ENCODE data around the gene DUT. TPM values are rescaled to one million over a fixed set of nuclear protein-coding genes. Genes with fewer than 3 reads are reported as not detected.
A peak's percentile ranks its signal among the peaks of the same experiment; 100 is the strongest.
"Not testable (repeated sequence)": the region's sequence is repeated elsewhere in the genome, so short reads cannot be mapped to it uniquely, and the experiment has no call there.

The DUT gene
- total RNA-seq, 1 donor from 2014 or later = 79.0 TPM

GRCh38 chr15:48323294-48323693, 7.9 kb upstream of the DUT start:
- no peak for DNase-seq
- ATAC-seq (ENCODE audit: poor library complexity) = no peak
- intact Hi-C loops (cut with DNase I) = no loop called here

GRCh38 chr15:48324949-48325348, 6.3 kb upstream of the DUT start:
- ATAC-seq (ENCODE audit: poor library complexity) (no peak), DNase-seq (no peak)
- intact Hi-C loops (cut with DNase I) = no loop called here

GRCh38 chr15:48325400-48325799, 5.8 kb upstream of the DUT start:
- no peak for ATAC-seq (ENCODE audit: poor library complexity)
- intact Hi-C loops (cut with DNase I) = no loop called here
- DNase-seq = no peak

- intact Hi-C loops (cut with DNase I); ATAC-seq (ENCODE audit: poor library complexity); DNase-seq: not testable (repeated sequence)
Measured at GRCh38 chr15:48326180-48326579, 5.0 kb upstream of the DUT start.

GRCh38 chr15:48330105-48330785, 984 bp upstream of the DUT start:
- intact Hi-C loops (cut with DNase I) = no loop called here

GRCh38 chr15:48331796-48332641, 790 bp downstream of the DUT start:
- ATAC-seq (ENCODE audit: poor library complexity) (peak; percentile 87), DNase-seq (peak; percentile 75)
- intact Hi-C loops (cut with DNase I) = no loop called here

More at GRCh38 chr15:48330105-48330785, 984 bp upstream of the DUT start:
- DNase-seq (no peak), ATAC-seq (ENCODE audit: poor library complexity) (no peak)

GRCh38 chr15:48332642-48333034, 1.4 kb downstream of the DUT start:
- intact Hi-C loops (cut with DNase I) = no loop called here
- no peak for DNase-seq
- no peak for ATAC-seq (ENCODE audit: poor library complexity)

GRCh38 chr15:48333540-48333939, 2.3 kb downstream of the DUT start:
- no peak for DNase-seq
- no peak for ATAC-seq (ENCODE audit: poor library complexity)
- intact Hi-C loops (cut with DNase I) = no loop called here

- DNase-seq = no peak
- no peak for ATAC-seq (ENCODE audit: poor library complexity)
- intact Hi-C loops (cut with DNase I) = no loop called here
Measured at GRCh38 chr15:48334260-48334659, 3.0 kb downstream of the DUT start.

GRCh38 chr15:48336940-48337339, 5.7 kb downstream of the DUT start:
- DNase-seq (no peak), ATAC-seq (ENCODE audit: poor library complexity) (no peak)
- intact Hi-C loops (cut with DNase I) = no loop called here

GRCh38 chr15:48337607-48338006, 6.4 kb downstream of the DUT start:
- ATAC-seq (ENCODE audit: poor library complexity) = no peak

GRCh38 chr15:48340111-48340510, 8.9 kb downstream of the DUT start:
- intact Hi-C loops (cut with DNase I) = no loop called here
- ATAC-seq (ENCODE audit: poor library complexity) (no peak), DNase-seq (no peak)

More at GRCh38 chr15:48337607-48338006, 6.4 kb downstream of the DUT start:
- intact Hi-C loops (cut with DNase I) = no loop called here
- no peak for DNase-seq

- intact Hi-C loops (cut with DNase I) = no loop called here
- DNase-seq (no peak), ATAC-seq (ENCODE audit: poor library complexity) (no peak)
Measured at GRCh38 chr15:48343865-48344264, 12.6 kb downstream of the DUT start.

- ATAC-seq (ENCODE audit: poor library complexity) (no peak), DNase-seq (no peak)
- intact Hi-C loops (cut with DNase I) = no loop called here
Measured at GRCh38 chr15:48345516-48345915, 14.3 kb downstream of the DUT start.

- peak; percentile 71 for ATAC-seq (ENCODE audit: poor library complexity)
- no peak for DNase-seq
- intact Hi-C loops (cut with DNase I) = no loop called here
Measured at GRCh38 chr15:48352474-48353072, 21.3 kb downstream of the DUT start.

- intact Hi-C loops (cut with DNase I) = no loop called here
- DNase-seq (no peak), ATAC-seq (ENCODE audit: poor library complexity) (no peak)
Measured at GRCh38 chr15:48354694-48355303, 23.6 kb downstream of the DUT start.

- DNase-seq (no peak), ATAC-seq (ENCODE audit: poor library complexity) (peak; percentile 14)
- intact Hi-C loops (cut with DNase I) = no loop called here
Measured at GRCh38 chr15:48355377-48355776, 24.1 kb downstream of the DUT start.

- DNase-seq (no peak), ATAC-seq (ENCODE audit: poor library complexity) (peak; percentile 73)
- intact Hi-C loops (cut with DNase I) = no loop called here
Measured at GRCh38 chr15:48358229-48359152, 27.3 kb downstream of the DUT start.
